Central memory CD4-positive, alpha-beta T cell (primary cell): Measurements from ENCODE around the gene CD300H.

Experiments
- DNase-seq: peaks from one replicate; pipeline ENCODE4 v3.0.0; 2022

The CD300H gene

GRCh38 chr17:74547736-74548135, 19.6 kb downstream of the CD300H start:
- no peak for DNase-seq

GRCh38 chr17:74547264-74547663, 20.0 kb downstream of the CD300H start:
- DNase-seq: no peak

DNA sequence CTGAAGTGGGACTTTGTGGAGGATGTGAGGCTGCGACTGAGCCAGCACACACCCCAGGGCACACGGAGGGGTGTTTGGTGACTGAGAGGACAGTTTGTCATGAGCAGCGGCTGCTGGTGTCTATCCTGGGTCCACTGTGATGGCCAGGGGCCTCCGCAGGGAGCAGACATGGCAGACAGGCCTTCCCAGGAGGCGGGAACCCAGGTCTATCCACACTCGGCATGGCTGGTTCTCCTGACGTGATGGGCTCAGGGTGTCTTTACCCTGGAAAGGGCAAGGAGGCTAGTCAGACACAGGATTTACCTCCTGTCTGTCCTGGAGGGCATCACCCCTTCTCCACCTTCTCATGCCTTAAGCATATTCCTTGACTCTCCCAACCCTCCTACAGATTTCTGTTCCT, 20.7 kb downstream of the CD300H start:
- no peak for DNase-seq

DNA sequence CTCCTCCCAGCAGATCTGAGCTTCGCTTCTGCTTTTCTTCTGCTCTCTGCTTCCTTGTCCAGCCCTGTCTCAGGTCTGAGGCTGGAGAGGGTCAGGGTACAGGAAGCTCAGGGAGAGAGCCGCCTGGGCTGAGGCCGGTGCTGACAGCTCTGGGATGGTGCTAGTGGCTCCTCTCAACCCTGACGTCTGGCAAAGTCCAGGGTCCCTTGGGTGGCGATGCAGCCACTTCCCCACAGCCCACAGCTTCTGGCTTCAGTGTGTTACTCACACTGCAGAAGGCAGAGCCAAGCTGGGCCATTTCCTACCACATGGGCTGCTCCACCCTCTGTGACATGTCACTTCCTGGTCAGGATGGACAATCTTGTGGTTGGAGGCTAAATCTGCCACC, 21.5 kb downstream of the CD300H start, which contains the start of gene CD300C:
Gene CD300C, minus strand, starts transcription at position 273 of the 388 bp plus-strand sequence. CDS start 333 bp downstream, outside the sequence.
- no peak for DNase-seq

DNA sequence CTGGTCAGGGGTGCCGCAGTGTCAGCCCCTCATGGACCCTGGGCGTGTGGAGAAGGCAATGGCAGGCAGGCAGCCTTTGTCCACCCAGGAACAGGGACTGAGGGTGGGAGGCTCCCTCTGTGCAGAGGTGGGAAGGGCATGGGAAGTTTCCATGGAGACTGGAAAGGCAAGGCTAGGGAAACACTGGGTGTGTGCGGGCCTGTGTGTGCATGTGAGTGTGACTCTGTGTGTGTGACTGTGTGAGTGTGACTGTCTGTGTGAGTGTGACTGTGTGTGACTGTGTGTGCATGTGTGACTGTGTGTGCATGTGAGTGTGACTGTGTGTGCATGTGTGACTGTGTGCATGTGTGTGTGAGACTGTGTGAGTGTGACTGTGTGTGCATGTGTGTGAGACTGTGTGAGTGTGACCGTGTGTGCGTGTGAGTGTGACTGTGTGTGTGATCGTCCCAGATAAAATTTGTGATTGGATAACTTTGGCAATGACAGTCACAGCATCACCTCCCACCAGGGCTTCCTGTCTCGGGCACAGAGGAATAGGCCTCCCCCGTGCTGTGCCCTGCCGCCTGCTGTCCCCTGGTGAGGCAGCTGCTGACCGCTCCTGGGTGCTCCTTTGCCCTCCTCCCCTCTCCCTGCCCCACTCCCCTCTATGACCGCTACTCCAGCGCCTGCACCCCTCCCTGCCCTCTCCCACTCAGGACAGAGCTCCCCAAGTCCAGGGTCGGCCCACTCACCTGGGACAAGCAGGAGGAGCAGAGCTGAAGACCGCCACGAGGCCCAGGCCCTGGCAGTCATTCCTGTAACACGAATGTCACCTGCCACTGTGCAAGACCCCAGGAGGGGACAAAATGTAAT, 22.1 kb downstream of the CD300H start:
- DNase-seq: no peak

DNA sequence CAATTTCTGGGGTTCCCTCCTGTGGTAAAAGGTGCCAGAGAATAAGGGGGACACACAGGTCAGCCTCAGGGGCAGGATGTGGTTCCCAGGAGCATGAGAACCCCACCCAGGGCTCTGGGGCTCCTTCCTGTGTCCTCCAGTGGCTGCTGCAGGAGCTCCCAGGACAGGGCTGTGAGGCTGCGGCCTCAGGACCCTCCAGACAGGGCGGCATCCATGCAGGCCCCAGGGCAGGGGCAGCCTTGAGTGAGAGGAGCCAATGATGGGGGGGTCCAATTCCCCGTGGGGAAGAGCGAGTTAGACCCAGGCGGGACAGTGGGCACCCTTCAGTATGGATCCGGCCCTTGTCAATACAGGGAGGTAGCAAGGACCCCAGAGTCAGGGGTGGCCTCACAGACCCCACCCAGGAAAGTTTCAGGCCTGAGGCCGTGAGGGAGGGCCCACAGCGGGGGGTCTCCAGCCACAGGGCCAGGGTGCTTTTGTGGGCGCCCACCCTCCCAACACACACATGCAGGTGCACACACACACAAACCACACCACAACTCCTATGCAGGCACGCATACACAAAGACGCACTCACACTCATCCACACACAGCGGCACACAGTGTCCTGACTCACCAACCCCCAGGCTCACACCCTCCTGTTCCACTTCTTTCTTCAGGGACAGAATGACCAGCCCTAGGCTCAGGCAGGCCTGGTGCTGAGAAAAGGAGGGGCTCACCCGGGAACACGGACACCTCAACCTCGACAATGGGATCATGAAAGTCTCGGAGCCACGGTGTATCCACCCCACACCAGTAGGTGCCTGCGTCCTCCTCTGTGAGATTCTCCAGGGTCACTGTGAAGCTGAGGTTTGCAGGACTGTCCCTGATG, 23.2 kb downstream of the CD300H start:
- no peak for DNase-seq

DNA sequence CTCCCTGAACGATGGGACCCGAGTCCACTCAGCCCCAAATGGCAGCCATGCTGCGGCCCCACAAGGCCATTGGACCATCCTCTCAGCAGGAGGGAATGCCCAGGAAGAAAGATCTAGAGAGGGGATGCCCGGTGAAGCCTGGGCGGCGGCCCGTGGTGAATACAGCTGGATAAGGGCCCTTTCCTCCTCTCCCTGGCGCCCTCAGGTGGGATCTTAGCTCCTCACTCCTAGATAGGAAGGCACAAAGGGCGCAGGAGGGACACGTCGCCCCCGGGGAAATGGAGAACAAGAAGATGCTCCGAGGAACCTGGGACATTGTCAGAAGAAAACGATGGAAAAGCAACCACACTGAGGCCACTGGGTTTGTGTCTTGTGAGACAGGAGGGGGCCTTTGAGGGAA, 23.9 kb downstream of the CD300H start:
- DNase-seq: no peak

GRCh38 chr17:74542727-74543383, 24.5 kb downstream of the CD300H start:
- DNase-seq: no peak

- DNase-seq: no peak
Observed at GRCh38 chr17:74542166-74542565, 25.1 kb downstream of the CD300H start.

GRCh38 chr17:74541176-74542111, 25.9 kb downstream of the CD300H start:
- no peak for DNase-seq

GRCh38 chr17:74539281-74539820, 28.0 kb downstream of the CD300H start:
- DNase-seq: no peak

DNA sequence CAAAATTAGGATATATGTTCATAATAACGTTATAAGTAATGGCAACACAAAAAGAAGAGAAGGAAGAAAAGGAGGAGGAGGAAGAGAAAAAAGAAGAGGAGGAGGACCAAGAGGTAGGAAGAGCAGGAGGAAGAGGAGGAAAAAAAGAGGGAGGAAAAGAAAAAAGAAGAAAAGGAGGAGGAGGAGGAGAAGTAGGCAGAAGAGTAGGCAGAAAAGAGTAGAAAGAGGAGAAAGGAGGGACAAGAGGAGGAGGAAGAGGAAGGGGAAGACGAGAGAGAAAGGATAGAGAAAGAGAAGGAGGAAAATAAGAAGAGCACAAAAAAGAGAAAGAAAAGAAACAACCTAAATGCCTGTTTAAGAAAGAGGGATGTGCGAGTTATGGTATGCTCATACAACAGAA, 30.4 kb downstream of the CD300H start:
- no peak for DNase-seq

DNA sequence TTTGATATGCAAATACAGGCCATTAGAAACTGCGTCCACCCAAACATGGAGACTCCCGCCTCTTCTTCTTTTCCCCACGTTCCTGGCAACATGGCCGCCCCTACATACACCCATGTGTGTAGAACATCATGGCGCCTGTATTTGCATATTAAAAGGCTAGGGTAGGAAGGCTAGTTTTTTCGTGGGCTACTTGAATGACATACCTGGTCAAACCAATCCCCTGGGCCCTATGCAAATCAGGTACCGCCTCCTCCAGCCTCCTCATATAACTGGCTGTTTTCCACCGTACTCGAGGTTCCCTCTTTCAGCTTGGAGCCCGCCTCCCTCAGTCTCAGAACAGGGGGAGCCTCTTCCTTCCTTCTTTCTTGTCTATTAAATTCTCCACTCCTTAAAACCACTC, 35.2 kb downstream of the CD300H start:
- DNase-seq: no peak

DNA sequence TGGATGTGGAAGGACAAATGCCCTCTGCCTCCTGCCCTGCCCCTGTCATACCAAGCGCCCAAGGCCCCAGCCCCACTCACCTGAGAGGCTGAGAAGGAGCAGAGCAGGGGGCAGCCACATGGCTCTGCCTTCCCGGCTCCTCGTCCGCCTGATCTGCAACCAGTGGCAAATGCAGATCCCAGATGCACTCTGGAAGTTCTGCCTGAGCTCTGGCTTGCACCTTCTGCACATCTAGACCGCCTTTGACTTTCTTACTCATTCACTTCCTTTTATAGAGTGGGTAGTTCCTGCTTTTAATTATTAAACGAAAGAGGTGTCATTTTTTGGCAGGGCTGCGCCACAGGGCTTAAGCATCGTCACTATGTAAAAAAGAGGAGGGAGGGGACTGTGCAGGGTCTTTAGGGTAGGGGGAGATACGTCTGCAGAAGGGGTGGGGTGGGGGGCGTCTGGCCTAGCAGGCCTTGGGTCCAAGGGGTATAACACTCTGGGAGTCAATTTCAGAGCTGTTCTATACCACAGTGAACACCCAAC, 36.0 kb downstream of the CD300H start, which contains the start of gene CD300LB:
Gene CD300LB, minus strand, starts transcription at position 245 of the 531 bp plus-strand sequence. Its CDS starts 125 bp downstream, at position 120.
- DNase-seq: no peak

DNA sequence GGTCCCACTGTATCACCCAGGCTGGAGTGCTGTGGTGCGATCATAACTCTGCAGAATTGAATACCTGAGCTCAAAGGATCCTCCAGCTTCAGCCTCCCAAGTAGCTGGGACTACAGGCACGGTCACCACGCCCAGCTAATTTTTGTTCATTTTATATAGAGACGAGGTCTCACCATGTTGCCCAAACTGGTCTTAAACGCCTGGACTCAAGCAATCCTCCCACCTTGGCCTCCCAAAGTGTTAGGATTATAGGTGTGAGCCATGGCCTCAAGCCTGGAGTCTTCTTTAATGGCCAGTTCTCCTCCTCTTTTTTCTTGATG, 36.5 kb downstream of the CD300H start:
- no peak for DNase-seq

- no peak for DNase-seq
Observed at GRCh38 chr17:74529243-74529642, 38.1 kb downstream of the CD300H start.

GRCh38 chr17:74528491-74529199, 38.7 kb downstream of the CD300H start:
- no peak for DNase-seq

- DNase-seq: no peak
Observed at GRCh38 chr17:74527756-74528155, 39.6 kb downstream of the CD300H start.

- DNase-seq: no peak
Observed at GRCh38 chr17:74527081-74527480, 40.2 kb downstream of the CD300H start.

GRCh38 chr17:74526681-74527080, 40.6 kb downstream of the CD300H start:
- no peak for DNase-seq

GRCh38 chr17:74525781-74526288, 41.5 kb downstream of the CD300H start:
- DNase-seq: no peak
